Activated naive CD4-positive, alpha-beta T cell treated with anti-CD3 and anti-CD28 coated beads, Interleukin-2, amount 10 ng/mL, durations not matched to agents 7 days and 5 days (primary cell): Measurements from ENCODE around the gene XXYLT1.
"Not testable (repeated sequence)": the region's sequence is repeated elsewhere in the genome, so short reads cannot be mapped to it uniquely, and the experiment has no call there.

Experiments
- CTCF ChIA-PET: fragments of 350-600 bp; sonication (Branson Sonifier 250); formaldehyde crosslinking; loops from one replicate; lab custom pipeline; 2021; ENCODE audit warnings: antibody characterized with exemption; lab: Charles Lee
- DNase-seq: peaks from one replicate; pipeline ENCODE4 v3.0.0-alpha.2; 2020
- H3K27ac Mint-ChIP-seq: one replicate; pipeline ENCODE4 v1.8.0; 2021; ENCODE audit warnings: mild to moderate bottlenecking, moderate library complexity, mixed read lengths
- H3K27me3 Mint-ChIP-seq: one replicate; pipeline ENCODE4 v1.8.0; 2021; ENCODE audit warnings: mild to moderate bottlenecking, mixed read lengths
- H3K36me3 Mint-ChIP-seq: one replicate; pipeline ENCODE4 v1.8.0; 2021; ENCODE audit warnings: mixed read lengths
- H3K4me1 Mint-ChIP-seq: one replicate; pipeline ENCODE4 v1.8.0; 2021; ENCODE audit warnings: mixed read lengths
- H3K4me3 Mint-ChIP-seq: one replicate; pipeline ENCODE4 v1.8.0; 2021; ENCODE audit warnings: mild to moderate bottlenecking, moderate library complexity, mixed read lengths
- H3K9me3 Mint-ChIP-seq: one replicate; pipeline ENCODE4 v1.8.0; 2021; ENCODE audit warnings: mixed read lengths

XXYLT1 gene

GRCh38 chr3:195096484-195097330 lies 174.3 kb downstream of the XXYLT1 start:
- Mint-ChIP-seq H3K27me3 (peaks cover 5% of the 10 kb centered on the region), H3K4me1 (peaks cover 24% of the 10 kb centered on the region), H3K36me3 (no peaks in the 10 kb centered on the region), H3K27ac (no peak overlapping the region), H3K9me3 (no peaks in the 10 kb centered on the region), H3K4me3 (no peak overlapping the region)
- DNase-seq: no peak
- CTCF ChIA-PET: interaction anchor here (1.0 to 1.3 kb wide), 2 partner anchors 10 to 414 kb away, joined by 3 to 4 read pairs; no protein-coding TSS in a partner anchor

GRCh38 chr3:195096053-195096452 lies 174.9 kb downstream of the XXYLT1 start:
- CTCF ChIA-PET: interaction anchor here (1.0 to 1.3 kb wide), 2 partner anchors 10 to 413 kb away, joined by 3 to 4 read pairs; no protein-coding TSS in a partner anchor

GRCh38 chr3:195095704-195096036 lies 175.3 kb downstream of the XXYLT1 start:
- Mint-ChIP-seq H3K4me3 (no peak overlapping the region), H3K4me1 (peaks cover 14% of the 10 kb centered on the region)
- CTCF ChIA-PET: no interaction called here

More at GRCh38 chr3:195096053-195096452, 174.9 kb downstream of the XXYLT1 start:
- Mint-ChIP-seq H3K36me3 (no peaks in the 10 kb centered on the region), H3K4me3 (no peak overlapping the region), H3K9me3 (no peaks in the 10 kb centered on the region), H3K27me3 (peaks cover 5% of the 10 kb centered on the region), H3K4me1 (peaks cover 17% of the 10 kb centered on the region), H3K27ac (no peak overlapping the region)
- no peak for DNase-seq

GRCh38 chr3:195095035-195095703 lies 175.8 kb downstream of the XXYLT1 start:
- DNase-seq: no peak
- no peak overlapping the region for H3K27ac Mint-ChIP-seq
- H3K4me3 Mint-ChIP-seq: no peak overlapping the region
- peaks cover 5% of the 10 kb centered on the region for H3K27me3 Mint-ChIP-seq
- CTCF ChIA-PET: no interaction called here
- no peaks in the 10 kb centered on the region for H3K9me3 Mint-ChIP-seq
- no peaks in the 10 kb centered on the region for H3K36me3 Mint-ChIP-seq
- H3K4me1 Mint-ChIP-seq: peaks cover 10% of the 10 kb centered on the region

More at GRCh38 chr3:195095704-195096036, 175.3 kb downstream of the XXYLT1 start:
- H3K36me3 Mint-ChIP-seq: no peaks in the 10 kb centered on the region
- H3K27ac Mint-ChIP-seq: no peak overlapping the region
- DNase-seq: no peak
- no peaks in the 10 kb centered on the region for H3K9me3 Mint-ChIP-seq
- peaks cover 5% of the 10 kb centered on the region for H3K27me3 Mint-ChIP-seq

- H3K9me3 Mint-ChIP-seq: no peaks in the 10 kb centered on the region
- no peak overlapping the region for H3K4me3 Mint-ChIP-seq
- no peak overlapping the region for H3K27ac Mint-ChIP-seq
- no peaks in the 10 kb centered on the region for H3K36me3 Mint-ChIP-seq
- peaks cover 5% of the 10 kb centered on the region for H3K27me3 Mint-ChIP-seq
- no peak for DNase-seq
- H3K4me1 Mint-ChIP-seq: peaks cover 10% of the 10 kb centered on the region
- CTCF ChIA-PET: no interaction called here
These were observed 176.6 kb downstream of the XXYLT1 start for GRCh38 chr3:195094191-195094921.

GRCh38 chr3:195093731-195094130 lies 177.2 kb downstream of the XXYLT1 start:
- Mint-ChIP-seq H3K36me3 (no peaks in the 10 kb centered on the region), H3K27me3 (peaks cover 5% of the 10 kb centered on the region), H3K4me1 (peaks cover 10% of the 10 kb centered on the region), H3K4me3 (no peak overlapping the region), H3K9me3 (no peaks in the 10 kb centered on the region), H3K27ac (no peak overlapping the region)
- no peak for DNase-seq
- CTCF ChIA-PET: no interaction called here

GRCh38 chr3:195087840-195088601 lies 182.9 kb downstream of the XXYLT1 start:
- not testable (repeated sequence) for DNase-seq

GRCh38 chr3:195087328-195087727 lies 183.6 kb downstream of the XXYLT1 start:
- H3K4me3 Mint-ChIP-seq: peak overlapping the region; percentile 73
- CTCF ChIA-PET: no interaction called here
- no peaks in the 10 kb centered on the region for H3K36me3 Mint-ChIP-seq
- DNase-seq: no peak
- H3K27me3 Mint-ChIP-seq: no peaks in the 10 kb centered on the region
- no peak overlapping the region for H3K27ac Mint-ChIP-seq
- no peaks in the 10 kb centered on the region for H3K9me3 Mint-ChIP-seq
- H3K4me1 Mint-ChIP-seq: peaks cover 12% of the 10 kb centered on the region

More at GRCh38 chr3:195087840-195088601, 182.9 kb downstream of the XXYLT1 start:
- H3K27ac Mint-ChIP-seq: peak overlapping the region; percentile 19
- H3K36me3 Mint-ChIP-seq, H3K9me3 Mint-ChIP-seq, CTCF ChIA-PET, H3K27me3 Mint-ChIP-seq: not testable (repeated sequence)
- H3K4me3 Mint-ChIP-seq: peak overlapping the region; percentile 73
- H3K4me1 Mint-ChIP-seq: peaks cover 12% of the 10 kb centered on the region

- H3K4me3 Mint-ChIP-seq: no peak overlapping the region
- H3K4me1 Mint-ChIP-seq: peaks cover 12% of the 10 kb centered on the region
- H3K9me3 Mint-ChIP-seq: no peaks in the 10 kb centered on the region
- H3K36me3 Mint-ChIP-seq: no peaks in the 10 kb centered on the region
- DNase-seq: no peak
- CTCF ChIA-PET: no interaction called here
- H3K27ac Mint-ChIP-seq: no peak overlapping the region
- no peaks in the 10 kb centered on the region for H3K27me3 Mint-ChIP-seq
These were observed 184.1 kb downstream of the XXYLT1 start for GRCh38 chr3:195086885-195087284.

- Mint-ChIP-seq H3K9me3 (no peaks in the 10 kb centered on the region), H3K27me3 (no peaks in the 10 kb centered on the region), H3K36me3 (no peaks in the 10 kb centered on the region), H3K4me3 (peak overlapping the region; percentile 22), H3K27ac (no peak overlapping the region), H3K4me1 (peaks cover 12% of the 10 kb centered on the region)
- CTCF ChIA-PET: interaction anchor here (0.9 kb wide), 1 partner anchor 21 kb away, joined by 3 read pairs; no protein-coding TSS in a partner anchor
- DNase-seq: no peak
These were observed 184.6 kb downstream of the XXYLT1 start for GRCh38 chr3:195086341-195086740.

GRCh38 chr3:195085356-195086130 lies 185.4 kb downstream of the XXYLT1 start:
- CTCF ChIA-PET: interaction anchor here (0.9 kb wide), 1 partner anchor 22 kb away, joined by 3 read pairs; no protein-coding TSS in a partner anchor
- Mint-ChIP-seq H3K27me3 (no peaks in the 10 kb centered on the region), H3K9me3 (no peaks in the 10 kb centered on the region), H3K36me3 (no peaks in the 10 kb centered on the region), H3K4me3 (no peak overlapping the region), H3K4me1 (peaks cover 12% of the 10 kb centered on the region), H3K27ac (no peak overlapping the region)
- no peak for DNase-seq

GRCh38 chr3:195084746-195085145 lies 186.2 kb downstream of the XXYLT1 start:
- DNase-seq: no peak
- no peak overlapping the region for H3K4me3 Mint-ChIP-seq
- no peaks in the 10 kb centered on the region for H3K9me3 Mint-ChIP-seq
- CTCF ChIA-PET: no interaction called here
- H3K27me3 Mint-ChIP-seq: no peaks in the 10 kb centered on the region
- no peak overlapping the region for H3K27ac Mint-ChIP-seq
- no peaks in the 10 kb centered on the region for H3K36me3 Mint-ChIP-seq
- H3K4me1 Mint-ChIP-seq: peaks cover 14% of the 10 kb centered on the region

- no peak for DNase-seq
- Mint-ChIP-seq H3K36me3 (no peaks in the 10 kb centered on the region), H3K27me3 (no peaks in the 10 kb centered on the region), H3K4me1 (peaks cover 14% of the 10 kb centered on the region), H3K4me3 (no peak overlapping the region), H3K27ac (no peak overlapping the region), H3K9me3 (no peaks in the 10 kb centered on the region)
- CTCF ChIA-PET: interaction anchor here (0.6 kb wide), 1 partner anchor 194 kb away, joined by 3 read pairs; no protein-coding TSS in a partner anchor
These were observed 187.3 kb downstream of the XXYLT1 start for GRCh38 chr3:195083659-195084058.
